Sciatic nerve (tissue), 2 donors: ENCODE data around the gene RGMA. TPM values are rescaled to one million over a fixed set of nuclear protein-coding genes. Genes with fewer than 3 reads are reported as not detected.

Experiments used
- ATAC-seq: fragments of 200-7000 bp; cut with Tn5 transposase; one replicate; pipeline ENCODE4 v1.9.1; 2020; ENCODE audit warnings: mild to moderate bottlenecking, moderate library complexity
- DNase-seq: peaks from one replicate; pipeline ENCODE4 v3.0.0-alpha.2; 2020; ENCODE audit warnings: low spot score
- intact Hi-C: fragments of 100-400 bp; cut with DNase I; formaldehyde crosslinking; loops from one replicate; pipeline ENCODE4 v1.14.2; 2022
- total RNA-seq: library from RNA; stranded (reverse); fragmentation: NEBNext Ultra II Directional; extraction: Animal tissue kit (Norgen Biotek cat#: 25700); gene quantifications from one replicate; pipeline ENCODE4 v1.2.1, GENCODE V29; 2021
- donor health status: DM: no; HTN: no; CAD: no.
- donor health status: DM: no; HTN: no; CAD: no.

The RGMA gene
- total RNA-seq, 1 donor from 2014 or later, result 47.1 TPM

GRCh38 chr15:93029214-93029835, 59.7 kb downstream of the RGMA start:
- no peak for DNase-seq
- peak; percentile 44 for ATAC-seq
- intact Hi-C loops, result no loop called here

GRCh38 chr15:93028632-93029213, 60.3 kb downstream of the RGMA start:
- intact Hi-C loops, result no loop called here
- DNase-seq (peak; percentile 86), ATAC-seq (peak; percentile 74)

- intact Hi-C loops, result no loop called here
- ATAC-seq, result peak; percentile 8
- no peak for DNase-seq
Observed at GRCh38 chr15:93028111-93028631, 60.8 kb downstream of the RGMA start.

GRCh38 chr15:93027413-93027812, 61.6 kb downstream of the RGMA start:
- no peak for ATAC-seq
- no peak for DNase-seq
- intact Hi-C loops, result no loop called here

GRCh38 chr15:93026380-93026817, 62.6 kb downstream of the RGMA start:
- intact Hi-C loops, result no loop called here
- no peak for ATAC-seq
- no peak for DNase-seq

DNA sequence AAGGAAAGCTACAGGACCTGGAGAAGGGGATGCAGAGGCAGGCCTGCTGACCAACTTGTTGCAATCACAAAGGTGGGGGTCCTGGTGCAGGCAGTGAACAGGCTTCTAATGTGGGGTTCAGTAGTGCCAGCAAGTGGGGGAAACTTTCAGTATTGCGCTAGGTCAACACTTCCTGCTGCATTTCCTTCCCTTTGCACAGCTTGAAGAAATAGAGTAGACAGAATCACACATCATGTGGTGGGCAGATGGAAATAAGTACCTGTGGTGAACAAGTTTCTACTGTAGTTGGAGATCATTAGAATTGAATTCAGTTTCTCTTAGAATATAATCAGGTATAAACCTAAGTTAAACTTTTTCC, 63.4 kb downstream of the RGMA start:
- intact Hi-C loops, result no loop called here
- ATAC-seq, result no peak
- no peak for DNase-seq

DNA sequence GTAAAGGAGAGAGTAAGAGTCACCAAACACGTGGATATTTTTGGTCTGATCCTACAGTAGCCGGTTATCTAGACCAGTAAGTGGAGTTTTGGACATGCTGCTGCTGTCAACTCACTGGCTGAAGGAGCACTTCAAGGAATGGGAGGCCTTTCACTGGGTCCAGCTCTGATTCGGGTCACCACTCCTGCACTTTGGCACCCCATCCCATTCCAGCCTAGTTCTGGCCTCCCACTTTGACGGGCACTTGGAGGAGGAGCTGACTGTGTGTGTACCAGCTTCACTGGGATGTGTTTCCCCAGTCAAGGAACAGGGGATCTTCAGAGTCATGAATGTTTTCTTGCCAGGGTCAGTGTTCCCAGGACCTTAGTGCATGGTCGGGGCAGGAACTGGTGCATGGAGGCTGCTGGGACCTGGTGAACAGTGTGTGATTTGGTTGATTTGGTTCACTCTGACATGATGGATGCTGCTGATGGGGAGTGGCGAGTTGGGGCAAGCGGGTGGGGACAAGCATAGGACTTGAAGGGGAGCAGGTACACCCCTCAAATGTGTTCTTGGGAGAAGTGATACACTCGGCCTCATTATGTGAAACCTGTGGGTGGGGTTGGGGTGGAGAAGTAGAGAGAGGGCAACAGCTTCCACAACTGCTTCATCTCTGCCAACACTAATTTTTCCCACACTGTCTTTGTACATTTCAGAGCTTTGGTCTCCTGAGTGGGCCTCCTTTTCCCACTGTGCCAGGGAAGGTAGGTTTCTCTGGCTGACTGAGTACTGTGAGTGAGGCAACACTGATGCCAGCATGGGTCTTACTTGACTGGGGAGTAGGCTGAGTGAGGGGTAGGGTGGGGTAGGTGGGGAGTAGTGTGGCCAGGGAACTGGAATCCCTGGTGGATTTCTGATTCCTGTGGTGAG, 64.0 kb downstream of the RGMA start:
- intact Hi-C loops, result no loop called here
- no peak for DNase-seq
- ATAC-seq, result no peak

GRCh38 chr15:93024293-93024692, 64.7 kb downstream of the RGMA start:
- no peak for ATAC-seq
- intact Hi-C loops, result no loop called here
- DNase-seq, result no peak

GRCh38 chr15:93020976-93021772, 67.8 kb downstream of the RGMA start:
- intact Hi-C loops, result no loop called here
- DNase-seq, result no peak
- no peak for ATAC-seq

DNA sequence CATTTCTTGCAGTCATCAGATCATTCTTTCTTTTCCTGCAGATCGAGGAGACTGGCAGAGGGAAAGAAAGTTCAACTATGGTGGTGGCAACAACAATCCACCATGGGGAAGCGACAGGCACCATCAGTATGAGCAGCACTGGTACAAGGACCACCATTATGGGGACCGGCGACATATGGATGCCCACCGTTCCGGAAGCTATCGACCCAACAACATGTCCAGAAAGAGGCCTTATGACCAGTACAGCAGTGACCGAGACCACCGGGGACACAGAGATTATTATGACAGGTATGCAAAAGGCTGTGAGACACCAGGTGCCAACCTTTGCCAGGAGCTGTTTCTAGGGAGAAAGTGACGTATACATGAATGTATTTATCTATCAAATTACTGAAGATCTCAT, 69.0 kb downstream of the RGMA start:
- DNase-seq (no peak), ATAC-seq (no peak)
- intact Hi-C loops, result no loop called here

DNA sequence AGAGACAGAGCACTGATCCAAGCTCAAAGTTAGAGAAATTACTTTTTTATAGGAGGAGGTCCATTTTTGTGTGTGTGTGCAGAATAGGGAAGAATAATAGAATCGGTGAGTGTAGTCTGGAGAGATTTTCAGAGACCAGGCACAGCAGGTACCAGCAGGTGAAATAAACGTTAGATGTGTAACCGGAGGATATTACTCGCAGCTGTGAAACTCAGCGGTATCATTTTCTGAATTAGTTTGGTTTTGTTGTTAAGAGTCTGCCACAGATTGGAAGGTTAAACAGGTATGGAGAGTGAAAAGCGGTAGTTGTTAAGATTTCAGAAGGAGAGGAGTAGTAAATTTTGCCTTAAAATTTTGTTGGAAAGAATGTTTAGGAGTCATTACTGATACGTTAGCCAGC, 69.9 kb downstream of the RGMA start:
- intact Hi-C loops, result no loop called here
- ATAC-seq (no peak), DNase-seq (no peak)

DNA sequence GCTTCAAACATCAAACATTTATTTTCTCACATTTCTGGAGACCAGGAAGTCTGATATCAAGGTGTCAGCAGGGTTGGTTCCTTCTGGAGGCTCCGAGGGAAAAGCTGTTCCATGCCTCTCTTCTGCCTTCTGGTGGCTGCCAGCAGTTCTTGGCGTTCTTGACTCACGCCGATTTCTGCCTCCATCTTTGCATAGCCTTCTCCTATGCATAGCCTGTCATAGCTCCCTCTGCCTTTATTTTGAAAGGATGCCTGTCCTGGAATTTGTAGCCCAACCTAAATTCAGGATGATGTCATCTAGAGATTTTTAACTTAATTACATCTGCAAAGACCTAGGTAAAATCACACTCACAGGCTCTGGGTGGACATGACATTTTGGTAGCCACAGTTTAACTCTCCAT, 70.4 kb downstream of the RGMA start:
- ATAC-seq (no peak), DNase-seq (no peak)
- intact Hi-C loops, result no loop called here

DNA sequence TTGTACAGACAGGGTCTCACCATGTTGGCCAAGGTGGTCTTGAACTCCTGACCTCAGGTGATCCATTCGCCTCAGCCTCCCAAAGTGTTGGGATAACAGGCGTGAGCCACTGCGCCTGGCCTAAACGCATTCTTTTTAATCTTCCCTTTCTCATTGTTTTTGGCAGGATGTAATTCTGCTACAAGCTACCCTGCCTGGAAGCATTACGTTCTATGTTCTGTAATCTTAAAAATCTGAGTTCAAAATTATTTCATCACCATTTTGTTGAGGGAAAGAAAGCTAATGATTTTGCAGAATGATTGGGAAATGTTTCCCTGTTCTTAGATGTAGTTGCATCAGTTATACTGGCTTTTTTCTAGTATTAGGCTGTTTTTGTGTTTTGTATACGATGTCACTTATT, 71.5 kb downstream of the RGMA start:
- intact Hi-C loops, result no loop called here
- DNase-seq (no peak), ATAC-seq (peak; percentile 64)

DNA sequence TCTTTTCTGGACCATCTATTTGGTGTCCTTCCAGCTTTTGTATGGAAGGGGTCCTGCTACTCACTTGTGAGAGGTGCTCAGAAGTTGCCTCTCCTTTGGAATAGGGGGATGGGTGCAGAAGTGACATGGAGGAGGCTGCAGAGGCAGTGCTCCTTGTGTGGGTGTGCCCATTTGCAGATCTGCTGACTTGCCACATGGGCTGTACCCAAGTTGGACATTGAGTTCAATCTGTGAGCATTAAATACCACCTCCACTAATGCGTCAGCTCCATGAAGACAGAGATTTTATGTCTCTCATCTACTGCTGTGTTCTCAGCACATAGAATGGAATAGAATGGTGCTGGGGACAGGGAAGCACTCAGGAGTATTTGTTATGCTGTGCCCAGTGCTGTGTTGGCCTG, 76.2 kb downstream of the RGMA start:
- intact Hi-C loops, result no loop called here
- DNase-seq (no peak), ATAC-seq (no peak)

- no peak for ATAC-seq
- DNase-seq, result no peak
- intact Hi-C loops, result no loop called here
Observed at GRCh38 chr15:93007994-93008393, 81.0 kb downstream of the RGMA start.

DNA sequence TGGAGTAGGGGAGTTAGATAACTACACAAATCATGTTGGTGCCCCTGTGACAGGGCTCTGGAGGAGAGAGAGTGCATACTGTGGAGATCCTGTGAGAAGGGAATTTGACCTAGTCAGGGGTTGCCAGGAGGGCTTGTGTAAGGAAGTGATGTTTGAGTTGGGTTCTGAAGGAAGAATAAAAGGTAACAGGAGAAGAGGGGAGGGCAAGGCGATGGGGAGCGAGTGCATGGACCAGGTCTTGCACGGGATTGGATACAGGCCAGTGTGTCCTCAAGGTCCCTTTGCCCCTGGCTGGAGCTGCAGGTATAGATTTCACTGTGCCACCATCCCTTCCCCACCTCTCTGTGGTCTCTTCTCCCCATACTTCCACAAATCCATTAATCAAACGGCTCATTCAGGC, 83.9 kb downstream of the RGMA start:
- ATAC-seq (peak; percentile 20), DNase-seq (no peak)
- intact Hi-C loops, result no loop called here

- DNase-seq, result no peak
- peak; percentile 50 for ATAC-seq
- intact Hi-C loops, result no loop called here
Observed at GRCh38 chr15:93001881-93002280, 87.1 kb downstream of the RGMA start.

DNA sequence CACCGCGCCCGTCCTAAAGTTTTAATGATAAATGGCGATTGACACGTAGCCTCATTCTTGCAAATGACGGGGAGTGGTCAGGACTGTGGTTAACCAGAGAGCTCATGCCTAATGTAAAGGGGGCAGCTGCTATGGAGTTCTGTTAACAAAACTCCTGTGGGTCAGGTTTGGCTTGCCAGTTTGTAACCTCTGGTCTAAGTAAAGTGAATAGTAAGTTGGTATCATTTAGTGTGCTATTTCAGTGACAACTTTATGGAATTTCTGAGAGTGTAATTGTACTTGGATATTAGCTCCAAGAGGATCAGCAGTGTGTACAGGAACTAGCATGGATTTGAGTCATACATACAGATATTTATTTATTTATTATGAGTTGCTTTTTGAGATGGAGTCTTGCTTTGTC, 87.9 kb downstream of the RGMA start:
- ATAC-seq, result no peak
- DNase-seq, result no peak
- intact Hi-C loops, result no loop called here

DNA sequence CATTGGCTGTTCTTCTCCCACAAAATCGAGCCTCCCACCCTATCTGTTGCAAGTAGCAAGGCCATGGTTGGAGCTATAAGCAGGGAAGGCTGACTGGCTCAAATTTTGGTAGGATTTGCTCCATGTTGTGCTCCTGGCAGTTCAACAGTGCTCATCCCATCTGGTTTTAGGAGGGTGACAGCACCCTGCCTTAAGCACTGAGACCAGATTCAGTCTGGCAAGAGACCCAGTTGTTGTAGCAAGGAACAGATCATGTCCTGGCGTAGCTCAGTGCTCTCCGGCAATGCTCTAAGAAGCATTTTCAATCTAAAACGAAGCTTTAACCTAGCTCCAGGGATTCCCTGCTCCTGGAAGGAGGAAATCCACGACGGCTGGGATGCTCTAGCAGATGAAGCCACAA, 91.2 kb downstream of the RGMA start:
- intact Hi-C loops, result no loop called here
- no peak for DNase-seq
- ATAC-seq, result no peak
